ENCODE results near the gene ELP1.

- TF ChIP-seq CTCF (IDR thresholded peaks at IDR 0.05), result no peak
- no peak for TF ChIP-seq POLR2A (IDR thresholded peaks at IDR 0.05)
Observed at GRCh38 chr9:108905494-108905893, 28.4 kb downstream of the ELP1 start.

Measured in testis (tissue), 2 donors.